ENCODE results near the gene UPB1.

Gene UPB1

DNA sequence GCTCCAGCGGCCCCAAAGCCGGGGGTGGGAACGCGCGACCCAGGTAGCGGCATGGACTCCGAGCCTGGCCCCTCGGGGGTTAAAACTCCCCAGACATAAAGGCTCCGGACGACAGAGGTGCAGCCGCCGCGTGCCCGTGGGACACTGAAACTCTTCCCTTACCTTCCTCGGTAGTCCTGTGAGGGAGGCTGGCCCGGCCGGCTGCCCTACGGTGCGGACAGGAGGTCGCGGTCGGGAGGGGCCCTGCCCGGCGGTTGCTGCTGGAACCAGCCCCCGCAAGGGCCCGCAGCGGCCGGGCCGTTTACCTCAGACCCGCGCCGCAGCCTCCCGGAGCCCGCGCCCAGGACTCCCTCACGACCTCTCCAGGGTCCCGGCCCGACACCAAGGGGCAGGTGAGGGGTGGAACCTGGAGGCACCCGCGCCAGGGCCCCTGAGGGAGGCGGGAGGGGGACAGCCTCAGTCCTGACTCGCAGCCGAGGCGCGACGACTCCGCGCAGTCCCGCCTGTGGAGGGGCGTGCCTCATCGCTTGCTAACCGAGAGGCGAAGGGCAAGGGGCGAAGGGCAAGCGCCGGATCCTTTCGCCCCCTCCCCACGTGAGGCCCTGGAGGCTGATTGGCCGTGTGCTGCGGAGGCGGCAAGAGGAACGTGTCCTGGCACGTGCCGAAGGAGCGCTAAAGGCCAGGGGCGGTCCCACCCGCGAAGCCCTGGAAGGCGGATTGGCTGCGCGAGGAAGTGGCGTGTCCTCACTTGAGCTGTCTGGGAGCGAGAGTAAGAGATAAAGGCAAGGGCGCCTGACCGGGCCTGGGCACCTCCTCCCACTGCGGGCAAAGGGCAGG is at the start of gene UPB1:
Gene UPB1 (plus strand): TSS at position 805 of the 837 bp plus-strand sequence. CDS start 72 bp downstream, outside the sequence.
- TF ChIP-seq, protein P1, sequence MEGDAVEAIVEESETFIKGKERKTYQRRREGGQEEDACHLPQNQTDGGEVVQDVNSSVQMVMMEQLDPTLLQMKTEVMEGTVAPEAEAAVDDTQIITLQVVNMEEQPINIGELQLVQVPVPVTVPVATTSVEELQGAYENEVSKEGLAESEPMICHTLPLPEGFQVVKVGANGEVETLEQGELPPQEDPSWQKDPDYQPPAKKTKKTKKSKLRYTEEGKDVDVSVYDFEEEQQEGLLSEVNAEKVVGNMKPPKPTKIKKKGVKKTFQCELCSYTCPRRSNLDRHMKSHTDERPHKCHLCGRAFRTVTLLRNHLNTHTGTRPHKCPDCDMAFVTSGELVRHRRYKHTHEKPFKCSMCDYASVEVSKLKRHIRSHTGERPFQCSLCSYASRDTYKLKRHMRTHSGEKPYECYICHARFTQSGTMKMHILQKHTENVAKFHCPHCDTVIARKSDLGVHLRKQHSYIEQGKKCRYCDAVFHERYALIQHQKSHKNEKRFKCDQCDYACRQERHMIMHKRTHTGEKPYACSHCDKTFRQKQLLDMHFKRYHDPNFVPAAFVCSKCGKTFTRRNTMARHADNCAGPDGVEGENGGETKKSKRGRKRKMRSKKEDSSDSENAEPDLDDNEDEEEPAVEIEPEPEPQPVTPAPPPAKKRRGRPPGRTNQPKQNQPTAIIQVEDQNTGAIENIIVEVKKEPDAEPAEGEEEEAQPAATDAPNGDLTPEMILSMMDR (IDR thresholded peaks at IDR 0.05; ENCODE audit: insufficient read depth, low read depth, low read length, missing control alignments), result no peak
- no peak within 1 kb of the TSS for H3K4me3 ChIP-seq (ENCODE audit: low read depth, low read length)
- no peak for DNase-seq (ENCODE audit: low read depth)

DNA sequence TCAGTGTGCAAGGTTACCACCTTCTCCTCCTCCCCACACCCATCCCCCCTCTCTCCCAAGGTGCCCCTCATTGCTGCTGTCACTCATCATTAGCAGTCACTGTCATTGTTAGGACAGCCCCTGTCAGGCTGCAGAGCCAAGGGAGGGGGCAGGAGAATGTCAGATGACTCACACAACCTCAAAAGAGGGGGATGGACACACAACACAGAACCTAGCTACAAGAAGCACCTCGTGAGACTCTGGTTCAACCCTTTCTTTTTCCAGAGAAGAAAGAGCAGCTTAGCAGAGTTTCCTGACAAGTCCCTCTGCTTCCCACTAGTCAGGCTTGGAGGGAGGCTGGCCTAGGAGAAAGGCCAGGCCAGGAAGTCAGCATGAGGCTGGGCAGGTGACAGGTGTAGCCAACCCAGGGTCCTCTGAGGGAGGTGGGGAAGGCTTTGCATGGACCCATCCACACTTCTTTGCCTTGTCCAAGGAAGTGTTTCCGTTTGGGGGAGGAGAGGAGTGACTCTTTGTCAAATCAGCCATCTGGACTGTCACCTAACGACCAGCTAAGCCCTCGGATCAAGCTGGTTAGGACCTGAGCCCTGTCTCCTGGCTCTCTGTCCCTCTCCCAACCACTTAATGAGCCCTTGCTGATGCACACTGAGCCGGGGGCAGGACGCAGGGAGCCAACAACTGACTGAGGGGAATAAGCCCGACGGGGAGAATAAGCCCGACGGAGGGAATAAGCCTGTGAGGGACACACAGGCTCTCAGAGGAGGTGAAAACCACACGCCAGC is 49.5 kb upstream of the UPB1 start:
- TF ChIP-seq, protein P1 (IDR thresholded peaks at IDR 0.05; ENCODE audit: insufficient read depth, low read depth, low read length, missing control alignments), result no peak
- no peak overlapping the region for H3K4me3 ChIP-seq (ENCODE audit: low read depth, low read length)
- no peak for DNase-seq (ENCODE audit: low read depth)

DNA sequence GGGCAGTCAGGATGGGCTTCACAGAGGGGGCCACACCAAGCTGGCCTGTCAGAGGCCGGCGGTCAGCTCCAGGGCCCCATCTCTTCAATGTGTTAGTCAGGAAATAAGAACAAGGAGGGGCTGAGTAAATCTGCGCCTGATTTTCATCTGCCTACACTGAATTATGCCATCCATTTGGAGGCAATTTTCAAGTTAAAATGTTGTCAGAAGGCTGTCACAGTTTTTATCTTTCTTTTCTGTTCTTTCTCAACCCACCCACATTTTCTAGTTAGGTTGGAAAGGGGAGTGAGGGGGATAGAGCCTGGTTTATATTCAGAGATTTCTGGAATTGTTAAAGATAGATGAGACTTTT is 48.9 kb upstream of the UPB1 start:
- no peak for DNase-seq (ENCODE audit: low read depth)
- TF ChIP-seq, protein P1 (IDR thresholded peaks at IDR 0.05; ENCODE audit: insufficient read depth, low read depth, low read length, missing control alignments), result no peak
- H3K4me3 ChIP-seq (ENCODE audit: low read depth, low read length), result no peak overlapping the region

DNA sequence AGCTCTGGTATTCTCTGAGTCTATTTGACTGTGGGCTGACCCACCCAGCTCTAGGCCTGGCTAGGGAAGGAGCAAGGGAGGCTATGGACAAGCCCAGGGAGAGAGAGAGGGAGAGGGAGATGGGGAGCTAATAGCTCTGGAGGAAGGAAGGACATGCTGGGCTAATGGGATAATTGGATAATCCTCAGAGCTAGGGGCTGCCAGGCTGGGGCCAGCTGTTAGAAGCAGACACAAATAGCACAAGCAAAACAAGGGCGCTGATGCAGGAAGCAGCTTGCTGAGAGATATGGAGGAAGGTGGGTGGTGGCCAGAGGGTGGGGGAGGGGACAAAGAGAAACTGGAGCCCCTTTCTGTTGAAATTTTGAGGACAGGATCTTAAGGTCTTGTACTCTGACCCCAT is 44.5 kb upstream of the UPB1 start:
- TF ChIP-seq, protein P1 (IDR thresholded peaks at IDR 0.05; ENCODE audit: insufficient read depth, low read depth, low read length, missing control alignments), result no peak
- no peak overlapping the region for H3K4me3 ChIP-seq (ENCODE audit: low read depth, low read length)
- DNase-seq (ENCODE audit: low read depth), result no peak

DNA sequence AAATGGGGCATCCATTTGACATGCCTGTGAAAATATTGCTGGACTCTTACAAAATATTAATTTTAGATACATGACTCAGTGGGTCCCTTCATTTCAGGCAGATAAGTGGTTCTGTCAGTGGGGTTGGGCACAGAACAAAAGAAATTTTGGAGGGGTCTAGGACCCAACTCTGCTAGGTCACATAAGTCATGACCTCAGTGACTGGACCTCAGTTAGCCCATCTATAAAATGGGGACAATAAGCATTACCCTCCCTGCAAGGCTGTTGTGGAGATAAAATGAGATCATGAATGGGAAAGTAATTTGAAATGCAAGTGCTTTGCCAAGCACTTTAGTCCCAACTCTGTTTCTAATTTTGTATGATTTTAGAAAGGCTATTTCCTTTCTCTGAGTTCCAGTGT is 44.0 kb upstream of the UPB1 start:
- TF ChIP-seq, protein P1 (IDR thresholded peaks at IDR 0.05; ENCODE audit: insufficient read depth, low read depth, low read length, missing control alignments), result no peak
- no peak overlapping the region for H3K4me3 ChIP-seq (ENCODE audit: low read depth, low read length)
- no peak for DNase-seq (ENCODE audit: low read depth)

DNA sequence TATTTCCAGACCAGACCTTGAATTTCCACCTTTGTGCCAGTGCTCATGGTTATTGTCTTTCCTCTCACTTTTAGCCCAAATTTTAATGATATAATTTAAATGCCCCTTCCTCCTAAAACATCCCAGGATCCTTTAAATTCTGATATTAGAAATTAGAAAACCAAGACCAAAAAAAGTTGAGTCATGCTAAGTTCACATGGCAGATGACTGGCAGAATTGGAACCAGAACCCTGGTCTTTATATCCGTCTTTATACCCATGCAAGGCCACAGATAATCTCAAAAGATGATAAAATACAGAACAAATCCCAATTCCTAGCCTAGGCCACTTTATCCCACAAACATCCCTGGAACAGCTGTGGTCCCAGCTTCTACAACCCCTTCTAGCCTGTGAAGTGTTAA is 41.3 kb upstream of the UPB1 start:
- no peak overlapping the region for H3K4me3 ChIP-seq (ENCODE audit: low read depth, low read length)
- DNase-seq (ENCODE audit: low read depth), result no peak
- TF ChIP-seq, protein P1 (IDR thresholded peaks at IDR 0.05; ENCODE audit: insufficient read depth, low read depth, low read length, missing control alignments), result no peak
